ENCODE measurements around the gene ACHE. TPM values are rescaled to one million over a fixed set of nuclear protein-coding genes. Genes with fewer than 3 reads are reported as not detected.

The ACHE gene
- total and polyA plus RNA-seq, 4 donors: 14.7 to 108 (median 84.1) TPM

DNA sequence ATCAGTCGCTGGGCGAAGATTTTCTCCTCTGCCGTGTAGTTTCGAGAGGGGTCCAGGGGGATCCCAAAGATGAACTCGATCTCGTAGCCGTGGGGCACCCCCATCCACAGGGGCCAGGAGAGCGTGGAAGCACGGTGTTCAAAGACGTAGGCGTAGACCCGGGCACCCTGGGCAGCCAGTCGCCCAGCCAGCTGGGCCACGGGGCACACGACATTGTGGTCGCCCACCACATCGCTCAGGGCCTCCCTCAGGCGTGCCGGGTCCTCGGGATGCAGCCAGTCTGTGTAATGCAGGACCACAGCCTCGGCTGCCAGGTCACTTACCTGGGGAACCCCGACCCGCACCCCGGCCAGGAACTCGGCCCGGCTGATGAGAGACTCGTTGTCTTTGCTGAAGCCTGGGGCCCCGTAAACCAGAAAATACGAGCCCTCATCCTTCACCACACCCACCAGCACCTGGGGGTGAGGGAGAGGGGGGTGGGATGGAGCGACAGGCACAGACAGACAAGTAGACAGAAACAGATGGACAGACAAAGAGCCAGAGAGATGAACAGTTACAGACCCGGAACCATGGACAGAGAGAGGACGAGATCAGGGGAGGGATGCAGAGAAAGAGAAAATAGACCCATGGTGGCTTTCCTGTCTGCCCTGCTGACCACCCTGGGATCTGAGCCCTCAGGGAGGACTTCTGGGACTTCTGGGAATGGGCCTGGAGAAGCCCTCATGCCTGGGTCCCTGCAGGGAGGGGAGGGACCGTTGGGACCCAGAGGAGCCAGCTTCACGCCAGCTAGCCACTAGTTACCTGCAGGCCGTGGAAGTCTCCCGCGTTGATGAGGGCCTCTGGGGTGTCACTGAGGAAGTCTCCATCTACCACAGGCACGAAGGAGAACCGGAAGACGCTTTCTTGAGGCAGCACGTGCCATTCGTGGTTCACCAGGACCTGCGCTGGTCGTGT, 3.0 kb downstream of the ACHE start:
- peaks cover 75% of the 10 kb centered on the region for H3K4me1 ChIP-seq (ENCODE audit: control insufficient read depth, insufficient read depth, low read length)
- peaks cover 46% of the 10 kb centered on the region for H3K36me3 ChIP-seq (ENCODE audit: control insufficient read depth, insufficient read depth, low read length)
- no peaks in the 10 kb centered on the region for H3K9me3 ChIP-seq (ENCODE audit: control insufficient read depth, insufficient read depth, low read length)
- H3K4me3 ChIP-seq (ENCODE audit: low read depth, low read length): no peak overlapping the region
- WGBS (ENCODE audit: insufficient coverage): 88% methylated on average over 36 of the region's 44 CpGs
- H3K27me3 ChIP-seq (ENCODE audit: control insufficient read depth, insufficient read depth, low read length): peaks cover 16% of the 10 kb centered on the region
- H3K27ac ChIP-seq (ENCODE audit: low read depth, low read length): no peak overlapping the region
- no peak for DNase-seq (ENCODE audit: low read depth in 4 of 6, low spot score in 6 of 6)

- Histone ChIP-seq H3K9me3 (ENCODE audit: control insufficient read depth, insufficient read depth, low read length) (no peaks in the 10 kb centered on the region), H3K4me1 (ENCODE audit: control insufficient read depth, insufficient read depth, low read length) (peaks cover 78% of the 10 kb centered on the region), H3K27me3 (ENCODE audit: control insufficient read depth, insufficient read depth, low read length) (peaks cover 11% of the 10 kb centered on the region), H3K4me3 (ENCODE audit: low read depth, low read length) (peak overlapping the region; percentile 68), H3K36me3 (ENCODE audit: control insufficient read depth, insufficient read depth, low read length) (peaks cover 56% of the 10 kb centered on the region), H3K27ac (ENCODE audit: low read depth, low read length) (peak overlapping the region; percentile 97)
- WGBS (ENCODE audit: insufficient coverage): 73% methylated on average over 3 of the region's 8 CpGs
- DNase-seq (ENCODE audit: low read depth in 4 of 6, low spot score in 6 of 6): no peak
Measured at GRCh38 chr7:100891568-100892247, 4.0 kb downstream of the ACHE start.

- Histone ChIP-seq H3K27ac (ENCODE audit: low read depth, low read length) (peak overlapping the region; percentile 97), H3K27me3 (ENCODE audit: control insufficient read depth, insufficient read depth, low read length) (peaks cover 3% of the 10 kb centered on the region), H3K9me3 (ENCODE audit: control insufficient read depth, insufficient read depth, low read length) (no peaks in the 10 kb centered on the region), H3K4me1 (ENCODE audit: control insufficient read depth, insufficient read depth, low read length) (peaks cover 70% of the 10 kb centered on the region), H3K36me3 (ENCODE audit: control insufficient read depth, insufficient read depth, low read length) (peaks cover 64% of the 10 kb centered on the region), H3K4me3 (ENCODE audit: low read depth, low read length) (peak overlapping the region; percentile 68)
- DNase-seq (ENCODE audit: low read depth in 4 of 6, low spot score in 6 of 6): peak in 2 of 6 donors; percentile 46
- 10% methylated on average over 36 of the region's 43 CpGs for WGBS (ENCODE audit: insufficient coverage)
Measured at GRCh38 chr7:100890653-100891567, 4.8 kb downstream of the ACHE start.

- H3K4me3 ChIP-seq (ENCODE audit: low read depth, low read length): peak within 1 kb of the TSS; percentile 68
- H3K27ac ChIP-seq (ENCODE audit: low read depth, low read length): peak within 1 kb of the TSS; percentile 97
- peaks cover 81% of the 10 kb centered on the region for H3K36me3 ChIP-seq (ENCODE audit: control insufficient read depth, insufficient read depth, low read length)
- peaks cover 58% of the 10 kb centered on the region for H3K4me1 ChIP-seq (ENCODE audit: control insufficient read depth, insufficient read depth, low read length)
- DNase-seq (ENCODE audit: low read depth in 4 of 6, low spot score in 6 of 6): no peak
- WGBS (ENCODE audit: insufficient coverage): 2% methylated on average over 67 of the region's 73 CpGs
- no peaks in the 10 kb centered on the region for H3K9me3 ChIP-seq (ENCODE audit: control insufficient read depth, insufficient read depth, low read length)
- H3K27me3 ChIP-seq (ENCODE audit: control insufficient read depth, insufficient read depth, low read length): no peaks in the 10 kb centered on the region
Measured at GRCh38 chr7:100888988-100889750, 6.5 kb downstream of the ACHE start, which contains the start of gene UFSP1. Gene UFSP1 (minus strand): TSS chr7:100889715. CDS start chr7:100889271, 444 bp downstream.

GRCh38 chr7:100888291-100888987, 7.2 kb downstream of the ACHE start:
- Histone ChIP-seq H3K4me1 (ENCODE audit: control insufficient read depth, insufficient read depth, low read length) (peaks cover 58% of the 10 kb centered on the region), H3K27me3 (ENCODE audit: control insufficient read depth, insufficient read depth, low read length) (no peaks in the 10 kb centered on the region), H3K4me3 (ENCODE audit: low read depth, low read length) (peak overlapping the region; percentile 59), H3K27ac (ENCODE audit: low read depth, low read length) (no peak overlapping the region), H3K36me3 (ENCODE audit: control insufficient read depth, insufficient read depth, low read length) (peaks cover 82% of the 10 kb centered on the region), H3K9me3 (ENCODE audit: control insufficient read depth, insufficient read depth, low read length) (no peaks in the 10 kb centered on the region)
- 76% methylated on average over 14 of the region's 18 CpGs for WGBS (ENCODE audit: insufficient coverage)
- no peak for DNase-seq (ENCODE audit: low read depth in 4 of 6, low spot score in 6 of 6)

- Histone ChIP-seq H3K36me3 (ENCODE audit: control insufficient read depth, insufficient read depth, low read length) (peaks cover 82% of the 10 kb centered on the region), H3K4me1 (ENCODE audit: control insufficient read depth, insufficient read depth, low read length) (peaks cover 52% of the 10 kb centered on the region), H3K4me3 (ENCODE audit: low read depth, low read length) (no peak overlapping the region), H3K27me3 (ENCODE audit: control insufficient read depth, insufficient read depth, low read length) (no peaks in the 10 kb centered on the region), H3K9me3 (ENCODE audit: control insufficient read depth, insufficient read depth, low read length) (no peaks in the 10 kb centered on the region), H3K27ac (ENCODE audit: low read depth, low read length) (no peak overlapping the region)
- no peak for DNase-seq (ENCODE audit: low read depth in 4 of 6, low spot score in 6 of 6)
- 71% methylated on average over 12 of the region's 21 CpGs for WGBS (ENCODE audit: insufficient coverage)
Measured at GRCh38 chr7:100887516-100888290, 8.0 kb downstream of the ACHE start.

DNA sequence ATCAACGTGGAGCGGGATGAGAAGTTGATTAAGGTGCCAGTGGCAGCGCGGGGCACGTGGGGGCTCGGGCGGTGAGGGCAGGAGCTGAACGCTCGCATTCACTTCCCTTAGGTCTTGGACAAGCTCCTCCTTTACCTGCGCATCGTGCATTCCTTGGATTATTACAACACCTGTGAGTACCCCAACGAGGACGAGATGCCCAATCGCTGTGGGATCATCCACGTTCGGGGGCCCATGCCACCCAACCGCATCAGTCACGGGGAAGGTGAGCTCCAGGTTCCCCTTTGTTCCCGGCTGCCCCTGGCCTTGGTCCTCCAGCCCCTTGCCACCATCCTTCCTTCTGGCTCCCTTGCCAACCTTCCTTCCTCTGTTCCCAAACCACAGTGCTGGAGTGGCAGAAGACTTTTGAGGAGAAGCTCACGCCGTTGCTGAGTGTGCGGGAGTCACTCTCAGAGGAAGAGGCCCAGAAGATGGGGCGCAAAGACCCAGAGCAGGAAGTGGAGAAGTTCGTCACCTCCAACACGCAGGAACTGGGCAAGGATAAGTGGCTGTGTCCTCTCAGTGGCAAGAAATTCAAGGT, 8.7 kb downstream of the ACHE start:
- Histone ChIP-seq H3K9me3 (ENCODE audit: control insufficient read depth, insufficient read depth, low read length) (no peaks in the 10 kb centered on the region), H3K27me3 (ENCODE audit: control insufficient read depth, insufficient read depth, low read length) (no peaks in the 10 kb centered on the region), H3K36me3 (ENCODE audit: control insufficient read depth, insufficient read depth, low read length) (peaks cover 82% of the 10 kb centered on the region), H3K27ac (ENCODE audit: low read depth, low read length) (no peak overlapping the region), H3K4me1 (ENCODE audit: control insufficient read depth, insufficient read depth, low read length) (peaks cover 48% of the 10 kb centered on the region), H3K4me3 (ENCODE audit: low read depth, low read length) (no peak overlapping the region)
- WGBS (ENCODE audit: insufficient coverage): 83% methylated on average over 25 of the region's 25 CpGs
- no peak for DNase-seq (ENCODE audit: low read depth in 4 of 6, low spot score in 6 of 6)
